ENCODE measurements around the gene TIMD4.

GRCh38 chr5:156883316-156883875, 79.6 kb downstream of the TIMD4 start:
- no peak for TF ChIP-seq CTCF (conservative IDR thresholded peaks at IDR 0.05 in 1 of 2, IDR thresholded peaks at IDR 0.05 in 1 of 2; ENCODE audit: low read depth in 1 of 2, low read length in 2 of 2)
- no peak for TF ChIP-seq EZH2 (IDR thresholded peaks at IDR 0.05; ENCODE audit: low read length, missing control alignments)

Data from fibroblast of lung (primary cell).